GM12865 (cell line): Measurements from ENCODE around the gene NTRK3.
A peak's percentile ranks its signal among the peaks of the same experiment; 100 is the strongest.

Source experiments
- DNase-seq: peaks from one replicate; pipeline ENCODE4 v3.0.0; 2010; ENCODE audit warnings: low read depth
- H3K4me3 ChIP-seq: 2 replicates; pipeline ENCODE4 v1.5.1; 2011; ENCODE audit warnings: mild to moderate bottlenecking, low read depth, low read length, control low read depth
- TF ChIP-seq, protein P1 (sequence below): IDR thresholded peaks from 2 replicates; pipeline ENCODE4 v1.5.1; 2011; ENCODE audit warnings: low read length, control low read depth, low read depth, inconsistent platforms; ENCODE audit not compliant: insufficient read depth; ENCODE audit errors: missing control alignments

NTRK3 gene

DNA sequence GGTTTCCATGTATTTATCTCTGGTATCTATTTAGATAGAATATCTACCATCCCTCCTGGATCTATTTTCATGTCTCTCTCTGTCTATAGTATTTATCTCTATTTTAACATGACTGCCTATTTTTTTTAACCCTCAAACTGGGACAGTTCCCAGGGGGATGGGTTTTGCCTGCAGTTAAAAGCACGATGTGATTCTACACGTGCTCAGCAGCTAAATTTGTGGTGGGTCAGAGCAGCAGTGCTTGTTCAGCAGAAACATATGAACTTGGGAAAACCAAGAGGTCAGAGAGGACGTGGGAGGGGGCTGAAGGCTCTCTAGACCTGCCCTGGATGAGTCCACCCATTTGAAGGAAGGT is 189.2 kb downstream of the NTRK3 start:
- no peak for DNase-seq

DNA sequence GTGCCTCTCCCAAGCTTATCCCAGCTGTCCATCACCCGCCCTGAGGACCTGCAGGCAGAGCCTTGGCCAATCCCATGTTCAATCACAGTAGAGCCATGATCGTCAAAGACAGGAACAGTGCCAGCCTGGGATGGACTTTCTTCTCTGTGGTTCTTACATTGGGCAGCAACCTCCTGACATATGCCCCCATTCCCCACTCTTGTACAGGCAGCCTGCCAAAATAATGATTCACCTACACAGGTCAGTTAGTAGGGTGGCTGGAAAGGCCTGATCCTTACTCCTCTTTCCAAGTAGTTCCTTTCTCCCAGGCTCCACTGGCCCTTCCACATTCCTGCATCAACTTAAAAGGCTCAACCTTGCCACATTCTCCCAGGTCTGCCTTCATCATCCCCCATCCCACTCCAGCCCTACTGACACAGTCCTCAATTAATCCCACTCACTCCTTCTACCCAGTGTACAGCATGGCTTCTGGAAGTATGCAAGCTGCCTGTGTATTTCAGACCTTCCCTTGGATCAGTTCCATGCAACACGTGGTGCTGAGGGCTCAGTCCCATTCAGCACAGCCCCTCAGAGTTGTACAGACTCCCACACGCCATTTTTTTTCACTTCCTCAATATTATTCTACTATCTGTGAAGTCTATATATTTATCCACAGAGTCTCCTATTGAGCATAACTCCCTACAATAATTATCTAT is 189.8 kb downstream of the NTRK3 start:
- DNase-seq = no peak
- no peak overlapping the region for H3K4me3 ChIP-seq
- TF ChIP-seq, protein P1, sequence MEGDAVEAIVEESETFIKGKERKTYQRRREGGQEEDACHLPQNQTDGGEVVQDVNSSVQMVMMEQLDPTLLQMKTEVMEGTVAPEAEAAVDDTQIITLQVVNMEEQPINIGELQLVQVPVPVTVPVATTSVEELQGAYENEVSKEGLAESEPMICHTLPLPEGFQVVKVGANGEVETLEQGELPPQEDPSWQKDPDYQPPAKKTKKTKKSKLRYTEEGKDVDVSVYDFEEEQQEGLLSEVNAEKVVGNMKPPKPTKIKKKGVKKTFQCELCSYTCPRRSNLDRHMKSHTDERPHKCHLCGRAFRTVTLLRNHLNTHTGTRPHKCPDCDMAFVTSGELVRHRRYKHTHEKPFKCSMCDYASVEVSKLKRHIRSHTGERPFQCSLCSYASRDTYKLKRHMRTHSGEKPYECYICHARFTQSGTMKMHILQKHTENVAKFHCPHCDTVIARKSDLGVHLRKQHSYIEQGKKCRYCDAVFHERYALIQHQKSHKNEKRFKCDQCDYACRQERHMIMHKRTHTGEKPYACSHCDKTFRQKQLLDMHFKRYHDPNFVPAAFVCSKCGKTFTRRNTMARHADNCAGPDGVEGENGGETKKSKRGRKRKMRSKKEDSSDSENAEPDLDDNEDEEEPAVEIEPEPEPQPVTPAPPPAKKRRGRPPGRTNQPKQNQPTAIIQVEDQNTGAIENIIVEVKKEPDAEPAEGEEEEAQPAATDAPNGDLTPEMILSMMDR = no peak

More for the DNA sequence above, 189.2 kb downstream of the NTRK3 start:
- TF ChIP-seq, protein P1 = no peak
- H3K4me3 ChIP-seq = no peak overlapping the region

DNA sequence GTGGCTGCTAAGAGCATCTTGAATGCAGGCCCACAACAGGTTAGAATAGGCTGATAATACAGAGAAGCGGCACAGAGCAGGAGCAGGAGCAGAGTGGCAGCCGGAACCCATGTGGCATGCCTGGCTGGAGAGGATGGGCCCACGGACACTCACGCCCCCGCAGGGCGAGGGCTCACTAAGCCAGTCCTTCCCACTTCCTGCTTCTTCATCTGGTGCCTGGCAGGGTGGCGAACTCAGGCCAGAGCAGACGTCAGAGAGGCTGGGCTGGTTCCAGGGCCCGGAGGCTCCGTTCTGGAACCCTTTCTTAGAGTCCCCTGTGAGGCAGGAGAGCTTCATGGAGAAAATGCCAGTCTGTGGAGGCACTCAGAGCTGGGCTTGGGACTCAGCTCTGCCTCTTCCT is 195.1 kb downstream of the NTRK3 start:
- TF ChIP-seq, protein P1 = no peak
- no peak for DNase-seq

DNA sequence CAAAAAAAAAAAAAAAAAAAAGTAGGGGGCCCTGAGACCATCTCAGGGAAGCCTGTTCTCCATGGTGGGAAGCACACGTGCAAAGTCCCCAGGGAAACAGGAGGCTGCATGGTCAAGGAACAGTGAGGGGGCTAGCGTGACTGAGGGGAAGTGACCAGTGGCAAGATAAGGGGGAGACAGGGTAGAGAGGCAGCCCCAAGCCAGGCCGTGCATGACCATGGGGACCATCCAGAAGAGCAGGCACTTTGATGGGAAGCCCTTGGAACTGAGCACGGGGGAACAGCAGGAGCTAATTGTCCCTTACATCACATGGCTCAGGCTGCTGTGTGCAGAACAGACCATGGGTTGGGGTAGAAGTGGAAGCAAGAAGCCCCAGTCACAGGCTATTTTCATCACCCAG is 196.2 kb downstream of the NTRK3 start:
- H3K4me3 ChIP-seq = no peak overlapping the region
- TF ChIP-seq, protein P1 = no peak
- no peak for DNase-seq

More for the DNA sequence above, 195.1 kb downstream of the NTRK3 start:
- H3K4me3 ChIP-seq = no peak overlapping the region

DNA sequence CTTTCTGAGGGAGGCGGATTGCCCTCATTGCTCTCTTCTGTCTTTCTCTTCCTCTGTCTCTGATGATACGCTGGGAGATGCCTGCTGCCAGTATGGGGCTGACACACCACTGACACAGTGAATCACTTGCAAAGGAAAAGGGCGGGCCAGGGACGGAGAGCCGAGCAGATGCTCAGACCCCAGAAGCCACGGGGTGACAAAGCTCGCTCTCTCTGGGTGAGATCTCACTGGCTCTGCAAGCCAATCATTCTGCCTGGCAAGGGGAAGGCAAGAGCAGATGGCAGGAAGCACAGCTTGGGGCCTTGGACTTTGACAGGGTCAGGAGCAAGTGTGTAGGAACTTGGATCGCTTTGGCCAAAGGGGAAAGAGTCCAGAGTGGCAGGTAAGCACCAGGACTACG is 198.7 kb downstream of the NTRK3 start:
- DNase-seq = no peak
- no peak overlapping the region for H3K4me3 ChIP-seq
- TF ChIP-seq, protein P1 = no peak

DNA sequence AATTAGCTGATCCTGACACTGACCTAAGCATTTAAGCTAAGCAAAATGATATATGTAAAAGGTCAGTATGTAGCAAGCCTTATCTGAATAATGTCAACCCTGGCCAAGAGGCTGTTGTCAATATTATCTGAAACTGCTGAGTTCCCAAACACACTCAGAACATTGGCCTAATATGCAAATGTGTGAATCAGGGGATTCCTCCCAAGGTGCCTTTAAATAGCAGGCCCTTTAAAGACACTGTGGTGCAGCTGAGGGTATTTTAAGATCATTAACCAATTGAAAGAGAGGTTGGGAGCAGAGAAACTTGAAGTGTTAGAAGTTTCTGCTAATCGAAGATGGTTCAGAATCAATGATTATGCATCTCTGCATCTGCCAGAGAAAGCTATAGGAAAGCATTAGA is 207.0 kb downstream of the NTRK3 start:
- no peak overlapping the region for H3K4me3 ChIP-seq
- TF ChIP-seq, protein P1 = no peak
- peak; percentile 7 for DNase-seq

DNA sequence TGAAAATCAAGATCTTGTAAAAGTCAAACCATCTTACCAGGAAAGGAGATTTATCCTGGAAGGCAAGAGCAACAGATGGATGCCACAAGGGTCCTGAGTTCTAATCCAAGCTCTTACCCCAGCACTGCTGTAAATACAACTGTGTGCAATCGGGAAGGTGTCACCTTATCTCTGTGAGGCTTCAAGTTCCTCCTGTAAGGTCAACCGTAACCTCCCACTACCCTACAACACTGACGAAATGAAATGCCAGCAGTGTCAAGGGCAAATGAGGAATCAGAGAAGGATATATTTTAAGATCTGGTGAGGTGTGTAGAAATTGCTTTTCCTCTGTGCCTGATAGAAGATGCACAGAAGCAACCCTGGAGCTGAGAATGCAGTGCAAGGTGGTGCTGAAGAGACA is 207.8 kb downstream of the NTRK3 start:
- no peak for DNase-seq
- TF ChIP-seq, protein P1 = no peak
- H3K4me3 ChIP-seq = no peak overlapping the region
